Hepatocyte (in vitro differentiated cells): ENCODE measurements around the gene ITPKC.

ENCODE experiments used
- CTCF ChIP-seq: fragments of 200-600 bp; sonication (generic); IDR thresholded peaks from 2 replicates; pipeline ENCODE4 v1.5.1; 2016; ENCODE audit warnings: antibody characterized with exemption, mild to moderate bottlenecking; ENCODE audit not compliant: poor library complexity
- EZH2 ChIP-seq: fragments of 200-600 bp; sonication (generic); IDR thresholded peaks from 2 replicates; pipeline ENCODE4 v1.6.1; 2016; ENCODE audit warnings: antibody characterized with exemption, mild to moderate bottlenecking, borderline replicate concordance
- EZH2phosphoT487 ChIP-seq: fragments of 200-600 bp; sonication (generic); IDR thresholded peaks from one replicate; pipeline ENCODE4 v1.6.1; 2018; ENCODE audit warnings: antibody characterized with exemption, mild to moderate bottlenecking, low read depth, moderate library complexity; ENCODE audit not compliant: unreplicated experiment, severe bottlenecking

- TF ChIP-seq EZH2phosphoT487 (no peak), CTCF (no peak), EZH2 (no peak)
These were observed 28.5 kb downstream of the ITPKC start for GRCh38 chr19:40745402-40745780.
